ENCODE measurements around the gene RDH8. TPM values are rescaled to one million over a fixed set of nuclear protein-coding genes. Genes with fewer than 3 reads are reported as not detected.

RDH8 gene
- total RNA-seq, 2 experiments from 2014 or later: not detected

DNA sequence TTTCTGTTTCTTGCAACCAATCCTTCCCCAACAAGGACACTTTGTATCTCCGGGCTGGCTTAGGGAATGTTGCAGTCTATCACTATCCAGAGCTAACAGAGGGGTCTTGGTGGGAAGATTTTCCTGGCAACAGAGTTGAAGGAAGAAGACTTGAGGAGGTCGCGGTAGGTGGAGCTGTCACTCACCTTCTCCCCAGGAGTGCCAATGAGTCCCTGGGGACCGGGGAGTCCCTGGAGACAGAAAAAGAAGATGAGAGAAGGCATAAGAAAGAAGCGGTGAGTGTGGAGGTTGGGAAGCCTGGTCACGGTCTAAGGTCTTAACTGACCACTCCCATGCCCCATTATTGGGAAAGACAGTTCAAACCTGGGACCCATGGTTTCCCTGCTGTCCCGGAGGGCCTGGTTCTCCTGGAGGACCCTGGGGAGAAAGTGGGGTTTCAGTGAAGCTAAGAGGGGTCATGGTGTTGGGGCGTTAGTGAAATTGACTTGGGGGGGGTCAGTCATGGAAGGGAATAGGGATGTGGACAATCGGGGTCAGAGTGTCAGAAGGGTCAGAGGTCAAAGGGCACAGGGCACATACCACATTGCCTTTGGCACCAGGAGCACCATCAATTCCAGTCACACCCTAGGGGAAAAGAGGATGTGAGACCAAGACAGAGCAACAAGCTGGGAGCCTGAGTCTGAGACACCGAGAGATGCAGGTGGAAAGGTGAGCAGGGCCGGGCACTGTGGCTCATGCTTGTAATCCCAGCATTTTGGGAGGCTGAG lies 21.7 kb upstream of the RDH8 start:
- DNase-seq: no peak
- CTCF ChIA-PET: interaction anchor here (1.4 kb wide), 1 partner anchor 9 kb away, joined by 8 read pairs; no protein-coding TSS in a partner anchor
- H3K27ac Mint-ChIP-seq: no peak overlapping the region
- H3K4me3 Mint-ChIP-seq: no peak overlapping the region
- intact Hi-C loops (cut with micrococcal nuclease): no loop called here
- no peaks in the 10 kb centered on the region for H3K36me3 Mint-ChIP-seq
- H3K4me1 Mint-ChIP-seq (ENCODE audit: low read depth): no peaks in the 10 kb centered on the region
- no peaks in the 10 kb centered on the region for H3K9me3 Mint-ChIP-seq
- H3K27me3 Mint-ChIP-seq: no peaks in the 10 kb centered on the region
- POLR2A ChIA-PET: no interaction called here

DNA sequence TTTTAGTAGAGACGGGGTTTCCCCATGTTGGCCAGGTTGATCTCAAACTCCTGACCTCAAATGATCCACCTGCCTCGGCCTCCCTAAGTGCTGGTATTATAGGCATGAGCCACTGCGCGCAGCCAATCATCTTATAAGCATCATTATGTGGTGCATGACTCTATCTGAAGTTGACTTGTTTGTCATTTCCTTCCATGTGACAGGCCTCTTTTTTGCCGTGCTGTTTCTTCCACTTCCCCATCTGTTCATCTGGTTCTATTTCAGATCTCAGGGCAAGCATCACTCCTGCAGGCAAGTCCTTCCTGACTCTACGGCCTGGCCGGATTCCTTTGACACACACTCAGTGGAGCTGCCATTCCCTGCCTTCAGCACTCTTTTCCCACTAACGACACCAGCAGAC lies 18.2 kb upstream of the RDH8 start:
- H3K27me3 Mint-ChIP-seq: peaks cover 6% of the 10 kb centered on the region
- CTCF ChIA-PET: no interaction called here

DNA sequence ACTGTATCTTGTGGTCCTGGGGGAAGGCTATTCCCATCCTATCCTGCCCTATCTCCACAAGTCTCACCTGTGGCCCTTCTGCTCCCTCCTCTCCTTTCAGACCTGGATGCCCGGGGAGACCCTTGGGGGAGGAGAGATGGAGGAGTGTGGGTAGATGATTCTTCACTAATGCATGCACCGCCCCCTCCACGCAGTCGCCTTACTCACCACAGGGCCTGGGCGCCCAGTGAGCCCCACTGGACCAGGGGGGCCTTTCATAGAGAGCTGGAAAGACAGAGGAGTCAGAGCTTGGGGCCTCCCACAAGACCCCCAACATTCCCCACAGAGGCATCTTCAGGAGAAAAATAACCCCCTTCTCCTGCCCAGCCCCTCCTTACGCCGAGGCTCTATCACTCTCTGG lies 17.3 kb upstream of the RDH8 start:
- ChIA-PET POLR2A (interaction anchor here (0.6 kb wide), 1 partner anchor 938 kb away, joined by 3 read pairs; no protein-coding TSS in a partner anchor), CTCF (no interaction called here)
- no peaks in the 10 kb centered on the region for H3K36me3 Mint-ChIP-seq
- no peak overlapping the region for H3K27ac Mint-ChIP-seq
- intact Hi-C loops (cut with micrococcal nuclease): no loop called here
- H3K27me3 Mint-ChIP-seq: peaks cover 8% of the 10 kb centered on the region
- no peak overlapping the region for H3K4me3 Mint-ChIP-seq
- H3K4me1 Mint-ChIP-seq (ENCODE audit: low read depth): peaks cover 3% of the 10 kb centered on the region
- DNase-seq: no peak
- H3K9me3 Mint-ChIP-seq: no peaks in the 10 kb centered on the region

More for the DNA sequence above, 18.2 kb upstream of the RDH8 start:
- intact Hi-C loops (cut with micrococcal nuclease): no loop called here
- no peak overlapping the region for H3K27ac Mint-ChIP-seq
- POLR2A ChIA-PET: no interaction called here
- peaks cover 2% of the 10 kb centered on the region for H3K4me1 Mint-ChIP-seq (ENCODE audit: low read depth)
- no peaks in the 10 kb centered on the region for H3K36me3 Mint-ChIP-seq
- no peak for DNase-seq
- H3K4me3 Mint-ChIP-seq: no peak overlapping the region
- H3K9me3 Mint-ChIP-seq: no peaks in the 10 kb centered on the region

DNA sequence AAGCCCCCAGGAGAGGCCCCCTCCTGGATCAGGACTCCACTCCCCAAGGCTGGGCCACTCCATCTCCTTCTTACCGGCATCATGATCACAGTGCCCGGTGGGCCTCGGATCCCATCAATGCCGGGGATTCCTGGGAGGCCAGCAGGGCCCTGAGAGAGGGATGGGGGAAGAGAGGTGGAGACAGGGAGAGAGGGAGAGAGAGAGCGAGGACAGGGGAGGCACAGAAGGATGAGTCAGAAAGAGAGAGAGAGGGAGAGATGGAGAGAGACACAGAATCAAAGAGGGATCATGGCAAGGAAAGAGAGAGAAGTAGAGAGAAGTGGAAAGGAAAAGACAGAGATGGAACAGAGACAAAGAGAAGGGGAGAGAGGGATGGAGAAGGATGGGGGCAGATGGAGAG lies 16.7 kb upstream of the RDH8 start:
- H3K27me3 Mint-ChIP-seq: peaks cover 9% of the 10 kb centered on the region
- intact Hi-C loops (cut with micrococcal nuclease): no loop called here
- POLR2A ChIA-PET: interaction anchor here (0.6 kb wide), 1 partner anchor 938 kb away, joined by 3 read pairs; no protein-coding TSS in a partner anchor
- no peaks in the 10 kb centered on the region for H3K36me3 Mint-ChIP-seq
- H3K4me1 Mint-ChIP-seq (ENCODE audit: low read depth): peaks cover 3% of the 10 kb centered on the region
- CTCF ChIA-PET: no interaction called here
- no peak overlapping the region for H3K27ac Mint-ChIP-seq
- no peak overlapping the region for H3K4me3 Mint-ChIP-seq
- no peaks in the 10 kb centered on the region for H3K9me3 Mint-ChIP-seq
- DNase-seq: no peak

DNA sequence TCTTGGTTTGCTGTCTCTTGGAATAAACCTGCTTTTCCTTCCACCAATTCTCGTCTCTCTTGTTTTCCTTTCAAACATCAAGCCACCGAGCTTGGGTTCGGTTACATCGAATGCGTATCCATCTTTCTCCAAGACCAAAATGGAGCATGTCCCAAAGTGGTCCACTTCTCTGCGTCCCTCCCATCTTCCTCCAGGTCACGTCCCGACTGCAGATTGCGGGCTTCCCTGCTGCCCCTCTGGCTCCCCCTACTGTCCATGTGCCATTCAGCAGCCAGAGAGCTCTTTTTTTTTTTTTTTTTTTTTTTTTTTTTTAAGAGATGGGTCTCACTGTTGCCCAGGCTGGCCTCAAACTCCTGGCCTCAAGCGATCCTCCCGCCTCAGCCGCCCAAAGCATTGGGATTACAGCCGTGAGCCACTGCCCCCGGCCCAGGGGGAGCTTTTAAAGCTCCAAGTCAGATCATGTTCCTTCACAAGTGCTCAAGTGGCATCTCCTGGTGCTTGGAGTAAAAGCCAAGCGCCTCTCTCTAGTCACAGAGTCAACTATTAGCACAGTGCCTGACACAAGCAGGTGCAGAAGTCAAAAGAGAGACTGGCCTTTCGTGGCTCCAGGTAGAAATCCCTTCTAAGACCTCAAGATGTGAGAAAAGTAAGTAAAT lies 13.0 kb upstream of the RDH8 start:
- peaks cover 24% of the 10 kb centered on the region for H3K27me3 Mint-ChIP-seq
- H3K27ac Mint-ChIP-seq: no peak overlapping the region
- no peaks in the 10 kb centered on the region for H3K9me3 Mint-ChIP-seq
- no peak overlapping the region for H3K4me3 Mint-ChIP-seq
- ChIA-PET POLR2A (no interaction called here), CTCF (interaction anchor here (0.5 to 3.6 kb wide), 30 partner anchors 8 to 1480 kb away, joined by 3 to 41 read pairs (median 4); partner anchors contain the start of genes COL5A3, OLFM2 and RDH8)
- DNase-seq: peak; percentile 77
- intact Hi-C loops (cut with micrococcal nuclease): loop anchor here (1.0 to 2.0 kb wide), 3 partner anchors 27 to 137 kb away; no protein-coding TSS in a partner anchor
- no peaks in the 10 kb centered on the region for H3K36me3 Mint-ChIP-seq
- peaks cover 8% of the 10 kb centered on the region for H3K4me1 Mint-ChIP-seq (ENCODE audit: low read depth)

DNA sequence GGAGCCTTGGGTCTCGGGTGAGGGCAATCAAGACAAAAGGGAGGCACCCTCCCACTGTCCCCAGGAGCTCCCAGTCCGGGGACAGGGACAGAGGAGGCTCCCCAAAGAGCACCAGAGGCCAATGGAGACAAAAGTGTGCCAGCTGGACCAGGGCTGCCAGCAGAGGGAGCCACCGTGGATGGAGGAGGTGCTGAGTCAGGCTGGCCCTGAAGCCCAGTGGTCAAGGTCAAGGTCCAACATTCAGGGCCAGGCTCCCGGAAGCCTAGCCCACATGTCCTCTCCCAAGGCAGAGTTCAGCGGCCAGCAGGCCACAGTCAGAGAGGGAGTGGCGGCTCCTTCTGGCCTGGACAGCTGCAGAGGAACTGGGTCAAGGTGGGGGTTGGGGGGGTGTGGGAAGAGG lies 11.4 kb upstream of the RDH8 start:
- CTCF ChIA-PET: interaction anchor here (0.6 to 3.6 kb wide), 7 partner anchors 8 to 248 kb away, joined by 3 to 41 read pairs (median 10); partner anchors contain the start of genes COL5A3 and RDH8
- no peak overlapping the region for H3K4me3 Mint-ChIP-seq
- no peaks in the 10 kb centered on the region for H3K9me3 Mint-ChIP-seq
- H3K4me1 Mint-ChIP-seq (ENCODE audit: low read depth): peaks cover 18% of the 10 kb centered on the region
- H3K27ac Mint-ChIP-seq: no peak overlapping the region
- H3K27me3 Mint-ChIP-seq: peaks cover 32% of the 10 kb centered on the region
- no peaks in the 10 kb centered on the region for H3K36me3 Mint-ChIP-seq
- peak; percentile 25 for DNase-seq
- POLR2A ChIA-PET: no interaction called here
- intact Hi-C loops (cut with micrococcal nuclease): loop anchor here (2.0 kb wide), 2 partner anchors 25 to 67 kb away; no protein-coding TSS in a partner anchor

DNA sequence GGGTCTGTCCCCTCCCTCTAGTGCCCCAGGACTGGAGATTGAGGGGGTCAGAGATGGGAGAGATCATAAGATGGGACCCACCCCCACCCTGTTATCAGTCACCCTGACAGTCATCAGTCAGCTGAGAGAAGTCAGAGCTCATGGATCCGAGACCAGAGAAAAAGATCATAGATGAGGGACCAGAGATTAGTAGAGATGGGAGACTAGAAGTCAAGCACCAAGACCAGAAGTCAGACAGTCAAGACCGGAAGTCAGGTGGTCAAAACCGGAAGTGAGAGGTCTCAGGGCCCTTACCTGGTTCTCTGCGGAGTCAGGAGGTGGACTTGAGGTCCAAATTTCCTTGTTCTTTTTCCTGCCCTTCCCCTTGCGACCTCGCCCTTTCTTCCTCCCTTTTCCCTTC lies 10.0 kb upstream of the RDH8 start:
- no peak overlapping the region for H3K4me3 Mint-ChIP-seq
- peaks cover 40% of the 10 kb centered on the region for H3K27me3 Mint-ChIP-seq

DNA sequence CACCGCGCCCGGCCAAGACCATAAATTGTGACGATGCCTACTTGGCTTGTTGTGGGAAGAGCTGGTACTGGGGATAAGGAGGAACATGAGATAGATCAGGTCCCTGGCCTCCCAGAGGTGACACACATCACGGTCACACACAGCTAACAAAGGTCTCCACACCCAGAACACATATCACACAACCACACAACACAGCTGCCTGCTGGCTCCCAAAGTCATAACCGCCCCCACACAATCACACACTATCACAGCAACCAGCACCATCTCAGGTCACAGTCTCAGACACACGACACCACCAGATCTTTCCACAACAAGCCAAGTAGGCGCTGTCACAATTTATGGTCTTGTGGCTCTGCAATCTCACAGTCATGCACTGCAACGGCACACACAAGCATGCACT lies 8.7 kb upstream of the RDH8 start:
- ChIA-PET POLR2A (no interaction called here), CTCF (interaction anchor here (0.6 to 2.3 kb wide), 4 partner anchors 23 to 109 kb away, joined by 3 to 9 read pairs (median 4); no protein-coding TSS in a partner anchor)
- Mint-ChIP-seq H3K4me1 (ENCODE audit: low read depth) (peaks cover 29% of the 10 kb centered on the region), H3K27me3 (peaks cover 47% of the 10 kb centered on the region), H3K9me3 (no peaks in the 10 kb centered on the region), H3K36me3 (no peaks in the 10 kb centered on the region), H3K27ac (no peak overlapping the region), H3K4me3 (no peak overlapping the region)
- intact Hi-C loops (cut with micrococcal nuclease): no loop called here
- no peak for DNase-seq

More for the DNA sequence above, 10.0 kb upstream of the RDH8 start:
- no peak for DNase-seq
- ChIA-PET POLR2A (no interaction called here), CTCF (interaction anchor here (0.9 kb wide), 1 partner anchor 73 kb away, joined by 3 read pairs; no protein-coding TSS in a partner anchor)
- intact Hi-C loops (cut with micrococcal nuclease): no loop called here
- H3K36me3 Mint-ChIP-seq: no peaks in the 10 kb centered on the region
- no peaks in the 10 kb centered on the region for H3K9me3 Mint-ChIP-seq
- H3K4me1 Mint-ChIP-seq (ENCODE audit: low read depth): peaks cover 24% of the 10 kb centered on the region
- no peak overlapping the region for H3K27ac Mint-ChIP-seq

DNA sequence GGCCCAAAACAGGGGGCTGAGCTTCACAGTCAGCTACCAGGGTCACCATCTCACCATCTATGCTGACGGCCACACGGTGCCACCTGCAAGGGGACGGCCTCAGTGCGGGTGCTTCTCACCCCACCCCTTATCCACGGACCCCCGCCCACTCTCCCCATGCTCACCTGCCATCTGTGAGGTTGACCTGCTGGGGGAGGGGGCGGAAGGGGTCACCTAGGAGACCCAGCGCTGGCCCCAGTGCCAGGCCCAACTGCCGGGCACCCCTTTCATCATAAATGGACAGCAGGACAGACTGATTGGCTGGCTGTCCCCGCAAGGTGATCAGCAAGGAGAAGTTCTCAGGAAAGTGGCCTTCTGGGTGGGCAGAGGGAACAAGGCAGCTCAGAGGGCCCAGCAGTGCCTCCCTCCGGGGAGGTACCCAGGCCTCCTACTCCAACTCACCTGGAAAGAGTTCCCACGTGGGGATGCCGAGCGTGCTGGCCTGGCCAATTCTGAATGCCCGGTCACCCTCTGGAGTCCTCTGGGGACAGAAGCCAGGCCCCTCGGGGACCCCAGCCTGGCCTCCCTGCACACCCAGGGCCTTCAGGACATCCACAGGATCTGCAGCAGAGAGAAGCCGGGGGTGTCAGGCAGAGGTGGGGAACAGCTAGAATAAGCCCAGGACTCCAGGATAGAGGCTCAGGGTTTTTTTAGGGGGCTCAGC lies 7.5 kb upstream of the RDH8 start:
- ChIA-PET CTCF (interaction anchor here (2.3 kb wide), 1 partner anchor 22 kb away, joined by 9 read pairs; no protein-coding TSS in a partner anchor), POLR2A (interaction anchor here (1.5 kb wide), 1 partner anchor 98 kb away, joined by 6 read pairs; no protein-coding TSS in a partner anchor)
- H3K27me3 Mint-ChIP-seq: peaks cover 46% of the 10 kb centered on the region
- intact Hi-C loops (cut with micrococcal nuclease): no loop called here
- H3K27ac Mint-ChIP-seq: peak overlapping the region; percentile 49
- no peak for DNase-seq
- H3K4me1 Mint-ChIP-seq (ENCODE audit: low read depth): peaks cover 28% of the 10 kb centered on the region
- H3K36me3 Mint-ChIP-seq: no peaks in the 10 kb centered on the region
- no peaks in the 10 kb centered on the region for H3K9me3 Mint-ChIP-seq
- H3K4me3 Mint-ChIP-seq: no peak overlapping the region

DNA sequence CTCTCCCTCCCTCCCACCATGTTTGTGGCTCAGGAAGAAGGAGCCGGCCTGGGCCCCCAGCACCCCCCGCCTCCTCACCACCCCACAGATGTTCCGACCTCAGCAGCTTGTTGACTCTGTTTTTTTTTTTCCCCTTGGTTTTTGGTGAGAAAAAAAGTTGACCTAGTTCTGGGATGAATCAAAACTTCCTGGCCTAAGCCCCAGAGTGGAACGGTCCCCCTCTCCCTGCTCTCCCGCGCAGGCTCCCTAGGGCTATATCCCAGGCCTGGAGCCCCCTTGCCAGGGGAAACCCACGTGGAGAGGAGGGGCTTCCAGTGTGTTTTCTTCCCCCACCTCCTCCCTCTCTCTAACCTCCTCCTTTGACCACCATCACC lies 7.0 kb upstream of the RDH8 start:
- Mint-ChIP-seq H3K27me3 (peaks cover 50% of the 10 kb centered on the region), H3K4me1 (ENCODE audit: low read depth) (peaks cover 28% of the 10 kb centered on the region), H3K36me3 (no peaks in the 10 kb centered on the region), H3K4me3 (no peak overlapping the region), H3K9me3 (no peaks in the 10 kb centered on the region), H3K27ac (no peak overlapping the region)
- intact Hi-C loops (cut with micrococcal nuclease): no loop called here
- peak; percentile 55 for DNase-seq
- CTCF ChIA-PET: interaction anchor here (1.1 to 2.3 kb wide), 2 partner anchors 21 to 63 kb away, joined by 3 to 9 read pairs; no protein-coding TSS in a partner anchor
- POLR2A ChIA-PET: interaction anchor here (1.5 kb wide), 1 partner anchor 97 kb away, joined by 6 read pairs; no protein-coding TSS in a partner anchor

DNA sequence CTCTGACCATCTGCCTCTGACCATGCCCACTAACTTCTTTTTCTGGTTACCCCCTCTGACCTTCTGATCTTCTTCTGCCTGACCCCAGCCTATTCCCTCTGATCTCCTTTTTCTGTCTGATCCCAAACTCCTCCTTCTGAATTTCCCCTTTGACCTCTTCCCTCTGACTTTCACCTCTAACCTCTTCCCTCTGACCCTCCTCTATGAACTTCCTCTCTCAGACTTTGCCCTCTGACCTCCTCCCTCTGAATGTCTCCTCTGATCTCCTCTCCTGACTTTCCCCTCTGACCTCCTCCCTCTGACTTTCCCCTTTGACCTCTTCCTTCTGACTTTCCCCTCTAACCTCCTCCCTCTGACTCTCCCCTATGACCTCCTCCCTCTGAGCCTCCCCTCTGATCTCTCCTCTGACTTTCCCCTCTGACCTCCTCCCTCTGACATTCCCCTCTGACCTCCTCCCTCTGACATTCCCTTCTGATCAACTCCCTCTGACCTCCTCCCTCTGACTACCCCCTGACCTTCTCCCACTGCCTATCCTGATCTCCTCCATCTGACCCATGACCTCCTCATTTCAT lies 6.4 kb upstream of the RDH8 start:
- Mint-ChIP-seq H3K4me3 (no peak overlapping the region), H3K9me3 (no peaks in the 10 kb centered on the region), H3K36me3 (no peaks in the 10 kb centered on the region), H3K27ac (no peak overlapping the region), H3K4me1 (ENCODE audit: low read depth) (peaks cover 28% of the 10 kb centered on the region), H3K27me3 (peaks cover 50% of the 10 kb centered on the region)
- ChIA-PET CTCF (interaction anchor here (1.1 kb wide), 1 partner anchor 63 kb away, joined by 3 read pairs; no protein-coding TSS in a partner anchor), POLR2A (interaction anchor here (1.5 kb wide), 1 partner anchor 97 kb away, joined by 6 read pairs; no protein-coding TSS in a partner anchor)
- intact Hi-C loops (cut with micrococcal nuclease): no loop called here
- DNase-seq: no peak
